Stimulated activated naive CD8-positive, alpha-beta T cell treated with anti-CD3 and anti-CD28 coated beads, Interleukin-15, amount 100 ng/mL, for 72 hours (primary cell): ENCODE data around the gene BRD3.

ENCODE experiments used
- ATAC-seq: fragments of 150-1000 bp; cut with Tn5 transposase; 2 replicates; pipeline ENCODE4 v1.10.0; 2021; ENCODE audit warnings: mild to moderate bottlenecking, moderate library complexity
- DNase-seq, 2 donors: peaks; one replicate each; pipeline ENCODE4 v3.0.0; 2021 to 2022
- H3K27ac Mint-ChIP-seq, 2 donors: one replicate each; pipeline ENCODE4 v1.8.0; 2022; ENCODE audit warnings: mild to moderate bottlenecking in 2 of 2, mixed read lengths in 2 of 2, moderate library complexity in 2 of 2
- H3K27me3 Mint-ChIP-seq: one replicate; pipeline ENCODE4 v1.8.0; 2022; ENCODE audit warnings: mixed read lengths
- H3K4me1 Mint-ChIP-seq: one replicate; pipeline ENCODE4 v1.8.0; 2022; ENCODE audit warnings: mild to moderate bottlenecking, mixed read lengths
- H3K4me3 Mint-ChIP-seq, 2 donors: one replicate each; pipeline ENCODE4 v1.8.0; 2022; ENCODE audit warnings: mild to moderate bottlenecking in 2 of 2, mixed read lengths in 2 of 2, moderate library complexity in 1 of 2
- H3K9me3 Mint-ChIP-seq, 2 donors: one replicate each; pipeline ENCODE4 v1.8.0; 2022; ENCODE audit warnings: mixed read lengths in 2 of 2

BRD3 gene

DNA sequence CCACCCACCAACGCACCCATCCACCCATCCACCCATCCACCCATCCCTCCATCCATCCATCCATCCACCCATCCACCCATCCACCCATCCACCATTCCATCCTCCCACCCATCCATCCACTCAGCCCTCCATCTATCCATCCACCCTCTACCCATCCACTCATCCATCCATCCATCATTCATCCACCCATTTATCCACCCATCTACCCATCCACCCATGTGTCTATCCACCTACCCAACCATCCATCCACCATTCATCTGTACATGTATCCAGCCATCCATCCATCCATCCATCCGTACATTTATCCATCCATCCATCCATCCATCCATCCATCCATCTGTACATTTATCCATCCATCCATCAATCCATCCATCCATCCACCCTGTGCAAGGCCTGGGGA is 64.6 kb downstream of the BRD3 start:
- Mint-ChIP-seq H3K4me1 (no peaks in the 10 kb centered on the region), H3K27me3 (peaks cover 6% of the 10 kb centered on the region), H3K9me3 (no peaks in the 10 kb centered on the region), H3K4me3 (no peak overlapping the region), H3K27ac (no peak overlapping the region)
- no peak for DNase-seq
- no peak for ATAC-seq

DNA sequence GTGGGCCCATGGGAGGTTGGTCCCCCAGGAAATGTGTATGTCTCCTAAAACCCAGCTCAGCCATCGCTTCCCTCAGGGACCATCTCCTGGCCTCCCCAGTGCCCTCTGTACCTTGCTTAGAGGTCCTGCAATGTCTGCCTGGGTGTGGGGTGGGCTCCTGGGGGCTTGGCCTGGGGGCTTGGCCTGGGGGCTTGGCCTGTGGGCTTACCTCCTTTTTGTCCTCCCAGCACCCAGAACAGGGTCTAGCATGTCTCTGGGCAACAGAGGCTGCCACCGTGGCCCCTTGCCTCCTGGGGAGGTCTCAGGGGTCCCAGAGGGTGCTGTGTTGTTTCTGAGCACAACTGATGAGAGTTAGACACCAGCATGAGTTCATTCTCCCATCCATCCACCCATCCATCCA is 65.0 kb downstream of the BRD3 start:
- H3K4me1 Mint-ChIP-seq = no peaks in the 10 kb centered on the region
- DNase-seq (no peak), ATAC-seq (no peak)
- H3K27me3 Mint-ChIP-seq = peaks cover 6% of the 10 kb centered on the region
- H3K9me3 Mint-ChIP-seq = no peaks in the 10 kb centered on the region
- H3K27ac Mint-ChIP-seq = no peak overlapping the region
- H3K4me3 Mint-ChIP-seq = no peak overlapping the region

DNA sequence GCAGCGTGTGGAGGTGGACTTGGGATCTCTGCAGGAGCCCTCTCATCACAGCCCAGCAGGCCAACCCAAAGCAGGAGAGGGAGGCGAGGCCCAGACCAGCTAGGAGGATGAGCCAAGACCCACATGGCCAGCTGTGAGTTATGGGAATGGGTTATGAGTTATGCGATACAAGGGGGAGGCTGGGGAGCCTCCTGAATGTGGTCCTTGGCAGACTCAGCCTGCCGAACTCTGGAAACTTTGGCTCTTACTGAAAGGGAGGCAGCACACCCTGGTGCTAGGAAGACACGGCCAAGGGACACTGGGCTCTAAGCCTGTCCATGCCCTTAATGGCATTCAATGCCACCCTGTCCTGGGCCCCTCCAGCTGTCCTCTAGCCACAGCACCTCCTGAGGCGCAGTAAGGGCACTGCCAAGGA is 68.0 kb downstream of the BRD3 start:
- Mint-ChIP-seq H3K27me3 (peaks cover 26% of the 10 kb centered on the region), H3K27ac (no peak overlapping the region), H3K4me1 (no peaks in the 10 kb centered on the region), H3K9me3 (no peaks in the 10 kb centered on the region), H3K4me3 (no peak overlapping the region)
- ATAC-seq = no peak
- DNase-seq = no peak

DNA sequence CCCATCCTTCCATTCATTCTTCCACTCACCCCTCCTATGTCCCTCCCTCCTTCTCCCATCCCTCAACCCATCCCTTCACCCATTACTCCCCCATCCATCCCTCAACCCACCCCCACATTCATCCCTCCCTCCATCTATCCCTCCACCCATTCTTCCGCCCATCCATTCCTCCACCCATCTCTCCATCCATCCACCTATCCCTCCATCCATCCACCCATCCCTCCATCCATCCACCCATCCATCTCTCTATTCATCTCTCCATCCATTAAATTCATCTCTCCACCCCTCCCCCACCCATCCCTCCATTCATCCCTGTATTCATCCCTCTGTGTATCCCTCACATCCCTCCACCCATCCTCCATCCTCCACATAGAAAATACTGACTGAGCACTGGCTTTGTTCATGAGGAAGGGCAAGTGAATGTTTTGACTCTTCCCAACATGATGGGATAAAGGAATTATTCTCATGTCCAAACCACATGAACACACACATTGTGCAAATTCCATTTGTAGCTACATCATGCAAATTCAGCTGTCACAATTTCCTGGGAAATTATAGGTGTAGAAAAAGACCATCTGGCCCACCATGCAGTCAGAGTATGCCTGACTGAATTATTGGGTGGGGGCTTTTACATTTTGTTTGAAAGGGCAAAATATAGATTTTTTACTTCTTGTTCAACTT is 68.8 kb downstream of the BRD3 start:
- Mint-ChIP-seq H3K4me3 (no peak overlapping the region), H3K4me1 (peaks cover 5% of the 10 kb centered on the region), H3K27ac (no peak overlapping the region), H3K27me3 (peaks cover 34% of the 10 kb centered on the region), H3K9me3 (no peaks in the 10 kb centered on the region)
- ATAC-seq = no peak
- no peak for DNase-seq

DNA sequence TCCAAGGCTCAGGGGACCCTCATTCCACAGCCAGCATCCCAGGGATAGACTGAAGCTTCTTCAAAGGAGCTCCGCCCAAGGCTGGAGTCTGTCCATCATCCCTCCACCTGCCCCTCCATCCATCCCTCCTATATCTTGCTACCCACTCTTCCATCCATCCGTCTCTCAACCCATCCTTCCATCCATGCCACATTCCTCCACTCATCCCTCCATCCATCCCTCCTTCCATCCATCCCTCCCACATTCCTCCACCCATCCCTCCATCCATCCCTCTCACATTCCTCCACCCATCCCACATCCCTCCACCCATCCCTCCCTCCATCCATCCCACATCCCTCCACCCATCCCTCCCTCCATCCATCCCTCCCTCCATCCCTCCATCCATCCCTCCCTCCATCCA is 70.2 kb downstream of the BRD3 start:
- H3K4me1 Mint-ChIP-seq = peaks cover 16% of the 10 kb centered on the region
- no peak overlapping the region for H3K4me3 Mint-ChIP-seq
- no peak for DNase-seq
- no peak for ATAC-seq
- peaks cover 38% of the 10 kb centered on the region for H3K27me3 Mint-ChIP-seq
- no peaks in the 10 kb centered on the region for H3K9me3 Mint-ChIP-seq
- H3K27ac Mint-ChIP-seq = no peak overlapping the region

DNA sequence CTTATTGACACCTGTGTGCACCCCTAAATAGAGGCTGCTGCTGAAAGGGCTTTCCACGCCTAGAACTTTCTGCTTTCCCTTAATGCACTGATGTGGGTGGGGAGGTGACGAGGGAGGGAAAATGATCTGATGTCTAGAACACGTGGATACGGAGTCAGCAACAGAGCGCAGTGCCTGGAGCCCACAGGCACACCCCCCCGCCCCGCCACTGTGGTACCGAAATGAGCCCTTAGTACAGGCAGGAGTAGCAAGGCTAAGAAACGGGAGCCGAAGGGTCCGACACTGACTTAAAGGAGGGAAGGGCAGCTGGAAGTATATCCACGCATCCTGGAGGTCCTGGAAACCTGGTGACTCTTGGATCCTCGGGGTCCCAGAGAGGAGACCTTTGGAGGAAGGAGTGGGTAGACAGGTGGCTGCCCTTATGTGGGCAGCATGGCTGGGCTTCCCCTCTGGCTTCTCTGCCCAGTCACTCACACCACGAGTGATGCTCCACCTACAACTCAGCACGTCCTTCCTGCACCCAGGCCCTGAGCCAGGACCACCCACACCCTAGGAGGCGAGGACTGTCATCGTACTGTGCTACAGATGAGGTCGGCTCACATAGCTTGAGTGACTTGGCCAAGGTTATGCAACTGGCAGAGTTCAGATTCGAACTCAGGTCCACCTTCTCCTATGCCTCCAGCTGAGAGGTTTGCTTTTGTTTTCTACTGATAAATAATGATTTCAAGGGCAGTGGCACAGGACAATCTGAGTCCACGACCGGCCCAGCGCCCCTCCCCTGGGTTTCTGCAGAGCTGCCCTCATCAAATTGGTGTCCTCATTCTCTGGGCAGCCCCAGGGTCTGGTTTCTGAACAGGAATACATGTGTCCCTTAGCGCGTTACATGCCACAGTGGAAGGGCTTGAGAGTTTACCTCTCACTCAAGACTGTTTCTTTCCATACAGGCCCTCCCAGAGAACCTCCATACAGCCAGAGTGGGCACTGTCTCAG is 71.0 kb downstream of the BRD3 start:
- peaks cover 16% of the 10 kb centered on the region for H3K4me1 Mint-ChIP-seq
- DNase-seq = no peak
- no peak overlapping the region for H3K27ac Mint-ChIP-seq

DNA sequence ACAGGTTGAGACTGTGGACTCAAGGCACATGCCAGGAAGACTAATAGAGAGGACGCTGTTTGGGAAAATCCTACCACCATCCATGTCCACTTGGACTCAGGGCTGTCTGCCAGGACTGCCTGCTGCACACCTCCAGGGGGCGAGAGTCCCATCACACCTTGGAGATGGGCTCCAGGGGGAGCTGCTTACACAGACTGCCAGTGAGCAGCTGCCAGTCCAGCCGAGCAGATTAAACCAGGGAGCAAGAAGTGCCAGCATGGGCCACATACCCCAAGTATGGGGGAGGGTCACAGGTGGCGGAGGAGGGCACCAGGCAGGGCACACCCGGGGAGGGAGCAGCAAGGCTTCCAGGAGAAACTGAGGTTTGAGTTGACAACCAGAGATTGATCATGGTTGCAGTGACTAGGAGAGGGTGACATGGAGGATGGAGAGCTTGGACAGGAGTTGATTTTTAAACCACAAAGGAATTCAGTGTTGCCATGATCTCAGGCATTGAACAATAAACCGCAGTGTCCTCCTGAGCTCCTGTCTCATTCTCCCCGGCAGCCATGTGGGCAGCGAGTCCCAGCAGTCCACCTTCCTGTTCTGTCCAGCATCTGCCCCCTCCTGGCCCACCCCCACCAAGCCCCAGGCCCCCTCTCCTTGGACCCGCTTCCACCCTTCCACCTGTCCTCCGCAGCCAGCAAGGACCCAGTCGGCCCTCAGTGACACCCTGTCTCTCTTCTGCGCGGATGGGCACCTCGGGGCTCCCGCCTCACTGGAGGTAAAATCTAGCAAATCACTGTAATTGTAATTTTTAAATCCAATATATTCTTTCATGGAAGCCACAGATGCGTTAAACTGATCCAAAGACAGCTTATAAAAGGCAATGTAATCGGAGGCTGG is 72.6 kb downstream of the BRD3 start:
- peaks cover 26% of the 10 kb centered on the region for H3K4me1 Mint-ChIP-seq
- DNase-seq = no peak
- H3K27ac Mint-ChIP-seq = no peak overlapping the region
- H3K4me3 Mint-ChIP-seq = no peak overlapping the region
- no peak for ATAC-seq
- H3K9me3 Mint-ChIP-seq = no peaks in the 10 kb centered on the region
- peaks cover 49% of the 10 kb centered on the region for H3K27me3 Mint-ChIP-seq

More for the DNA sequence above, 71.0 kb downstream of the BRD3 start:
- H3K9me3 Mint-ChIP-seq = no peaks in the 10 kb centered on the region
- no peak overlapping the region for H3K4me3 Mint-ChIP-seq
- H3K27me3 Mint-ChIP-seq = peaks cover 38% of the 10 kb centered on the region
- no peak for ATAC-seq

DNA sequence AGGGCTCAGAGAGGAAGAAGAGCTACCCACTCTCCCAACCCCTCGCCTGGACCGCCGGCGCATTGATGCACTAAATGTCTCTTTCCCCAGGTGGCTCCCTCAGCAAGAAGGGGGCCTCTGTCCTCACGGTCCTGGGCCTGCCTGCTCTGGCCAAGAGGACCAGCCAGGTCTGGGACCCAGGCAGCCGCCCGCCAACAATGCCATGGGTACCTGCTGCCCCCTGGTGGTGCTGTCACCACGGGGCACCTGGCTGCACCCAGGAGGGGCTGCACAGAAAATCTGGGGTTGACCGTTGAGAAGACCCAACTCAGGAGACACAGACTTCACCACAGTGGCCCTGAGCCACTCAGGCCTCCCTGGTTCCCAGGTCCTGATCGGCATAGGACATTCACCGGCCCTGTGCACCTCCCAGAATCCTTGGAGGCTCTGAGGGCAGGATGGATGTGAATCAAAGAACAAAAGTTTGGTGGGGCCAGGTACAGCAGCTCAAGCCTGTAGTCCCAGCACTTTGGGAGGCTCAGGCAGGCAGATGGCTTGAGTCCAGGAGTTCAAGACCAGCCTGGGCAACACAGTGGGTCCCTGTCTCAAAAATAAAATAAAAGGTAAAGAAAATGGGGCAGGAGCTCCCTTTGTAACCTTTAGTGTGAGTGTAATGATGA is 73.3 kb downstream of the BRD3 start:
- peak overlapping the region in 1 of 2 donors; percentile 41 for H3K4me3 Mint-ChIP-seq
- H3K9me3 Mint-ChIP-seq = no peaks in the 10 kb centered on the region
- peaks cover 26% of the 10 kb centered on the region for H3K4me1 Mint-ChIP-seq
- ATAC-seq (peak; percentile 52), DNase-seq (peak; percentile 75 to 79)
- peaks cover 51% of the 10 kb centered on the region for H3K27me3 Mint-ChIP-seq
- H3K27ac Mint-ChIP-seq = no peak overlapping the region

DNA sequence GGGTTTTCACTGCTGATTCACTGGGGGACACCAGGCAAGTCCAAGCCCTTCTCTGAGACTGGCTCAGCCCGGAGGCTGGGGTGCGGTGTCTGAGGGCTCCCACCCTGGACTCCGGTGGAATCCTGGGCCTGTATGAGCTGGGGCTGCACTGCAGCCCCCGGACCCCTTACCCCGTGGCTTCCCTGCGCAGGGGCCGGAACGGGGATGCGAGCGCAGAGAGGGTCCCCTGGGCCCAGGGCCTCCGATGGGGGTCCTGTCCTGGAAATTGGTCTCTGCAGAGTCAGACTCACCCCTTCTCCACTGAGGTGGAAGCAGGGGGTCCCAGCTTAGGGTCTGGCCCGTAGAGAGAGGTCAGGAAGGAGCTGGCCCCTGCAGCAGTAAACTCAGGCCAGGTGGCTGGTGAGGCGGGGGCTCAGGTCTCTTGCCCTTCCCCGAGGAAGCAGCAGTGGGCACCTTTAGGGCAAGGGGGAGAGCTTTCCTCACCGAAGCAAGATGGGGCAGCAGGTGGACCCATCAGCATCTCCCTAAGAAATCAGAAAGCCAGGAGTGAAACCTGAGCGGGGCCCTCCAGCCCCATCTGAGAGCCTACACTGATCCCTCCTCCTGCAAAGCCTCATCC is 74.1 kb downstream of the BRD3 start:
- ATAC-seq (peak; percentile 2), DNase-seq (peak; percentile 18 to 25)
- Mint-ChIP-seq H3K27ac (no peak overlapping the region), H3K4me1 (peaks cover 26% of the 10 kb centered on the region), H3K4me3 (peak overlapping the region; percentile 67 to 77), H3K9me3 (no peaks in the 10 kb centered on the region), H3K27me3 (peaks cover 51% of the 10 kb centered on the region)

DNA sequence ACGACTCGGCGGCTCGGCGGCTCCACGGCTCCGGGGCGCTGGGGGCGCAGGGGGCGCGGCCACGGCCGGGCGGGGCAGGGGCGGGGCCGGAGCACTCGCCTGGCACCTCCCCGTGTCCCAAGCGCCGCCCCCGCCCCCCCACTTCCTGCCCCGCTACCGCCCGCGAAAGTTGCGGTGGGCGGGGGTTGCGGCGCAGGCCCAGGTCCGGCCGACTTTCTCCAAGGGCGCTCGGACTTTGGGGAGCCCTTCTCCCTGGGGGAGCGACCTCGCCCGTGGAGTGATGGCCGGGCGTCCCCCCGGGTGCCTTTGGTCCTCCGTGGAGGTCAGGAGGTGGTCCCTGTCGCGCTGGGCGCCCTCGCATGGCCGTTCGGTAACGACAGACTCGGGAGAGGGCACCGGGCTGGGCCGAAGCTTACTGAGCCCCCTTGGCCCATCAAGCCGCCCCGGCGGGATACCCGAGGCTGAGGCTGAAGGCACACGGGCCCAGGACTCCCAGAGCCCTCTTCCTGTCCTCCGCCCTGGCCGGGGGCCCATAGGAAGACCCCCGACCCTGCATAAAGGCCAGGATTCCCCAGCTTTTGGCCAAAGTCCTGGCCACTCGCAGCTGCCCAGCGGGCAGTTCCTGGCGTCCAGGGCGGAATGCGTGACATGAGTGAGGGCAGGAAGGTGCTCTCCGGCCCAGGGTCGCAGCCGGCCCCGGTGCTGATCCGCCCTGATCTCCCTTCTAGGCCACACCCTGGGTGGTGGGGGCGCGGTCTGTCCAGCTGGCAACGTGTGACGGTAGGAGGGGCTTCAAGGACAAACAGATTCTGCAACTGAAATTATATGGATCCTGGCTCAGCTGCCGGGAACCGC is 74.8 kb downstream of the BRD3 start:
- DNase-seq = peak; percentile 63 to 75
- ATAC-seq = peak; percentile 80
- Mint-ChIP-seq H3K27me3 (peaks cover 51% of the 10 kb centered on the region), H3K27ac (no peak overlapping the region), H3K4me1 (peaks cover 26% of the 10 kb centered on the region), H3K9me3 (no peaks in the 10 kb centered on the region), H3K4me3 (peak overlapping the region; percentile 67 to 77)

DNA sequence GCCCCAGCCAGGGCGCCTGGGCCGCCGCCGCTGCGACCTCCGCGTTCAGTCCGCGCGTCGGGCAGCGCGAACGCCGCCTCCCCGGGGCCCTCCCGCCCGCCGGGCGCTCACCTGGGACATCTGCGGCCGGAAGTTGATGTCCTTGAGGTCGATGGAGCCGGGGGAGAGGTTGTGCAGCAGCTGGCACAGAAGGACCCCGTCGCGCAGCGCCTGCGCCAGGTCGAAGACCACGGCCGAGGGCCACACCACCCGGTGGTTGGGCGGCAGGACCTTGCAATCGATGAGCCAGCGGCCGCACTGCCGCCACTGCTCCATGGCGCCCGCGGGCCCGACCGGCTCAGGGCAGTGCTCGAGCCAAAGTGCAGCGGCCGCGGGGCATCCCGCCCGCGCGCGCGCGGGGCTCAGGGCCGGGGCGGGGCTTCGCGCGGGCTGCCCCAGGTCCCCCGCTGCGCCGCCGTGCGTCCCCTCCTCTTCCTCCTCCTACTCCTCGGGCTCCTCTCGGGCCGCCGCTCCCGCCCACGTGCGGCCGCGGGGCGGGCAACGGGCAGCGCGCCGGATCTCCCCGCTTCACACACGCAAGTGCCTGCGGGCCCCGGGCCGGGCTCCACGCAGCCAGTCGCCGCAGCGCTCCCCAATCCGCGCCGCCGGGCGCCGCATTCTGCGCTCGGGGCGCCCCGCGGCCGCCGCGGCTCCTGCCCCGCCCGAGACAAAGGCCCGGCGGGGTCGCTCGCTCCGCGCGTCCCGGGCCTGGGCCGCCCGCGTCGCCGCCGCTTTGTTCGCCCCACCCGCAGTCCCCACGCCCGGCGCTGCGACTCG is 75.7 kb downstream of the BRD3 start, which contains the start of gene VAV2:
TSS of gene VAV2 (minus strand) at position 361 of the 816 bp plus-strand sequence. CDS start at position 315, 46 bp downstream.
- H3K9me3 Mint-ChIP-seq = no peaks in the 10 kb centered on the region
- peaks cover 46% of the 10 kb centered on the region for H3K27me3 Mint-ChIP-seq
- DNase-seq = peak; percentile 29 to 47
- peak; percentile 62 for ATAC-seq
- peaks cover 26% of the 10 kb centered on the region for H3K4me1 Mint-ChIP-seq
- H3K4me3 Mint-ChIP-seq = peak within 1 kb of the TSS; percentile 67 to 77
- no peak within 1 kb of the TSS for H3K27ac Mint-ChIP-seq

DNA sequence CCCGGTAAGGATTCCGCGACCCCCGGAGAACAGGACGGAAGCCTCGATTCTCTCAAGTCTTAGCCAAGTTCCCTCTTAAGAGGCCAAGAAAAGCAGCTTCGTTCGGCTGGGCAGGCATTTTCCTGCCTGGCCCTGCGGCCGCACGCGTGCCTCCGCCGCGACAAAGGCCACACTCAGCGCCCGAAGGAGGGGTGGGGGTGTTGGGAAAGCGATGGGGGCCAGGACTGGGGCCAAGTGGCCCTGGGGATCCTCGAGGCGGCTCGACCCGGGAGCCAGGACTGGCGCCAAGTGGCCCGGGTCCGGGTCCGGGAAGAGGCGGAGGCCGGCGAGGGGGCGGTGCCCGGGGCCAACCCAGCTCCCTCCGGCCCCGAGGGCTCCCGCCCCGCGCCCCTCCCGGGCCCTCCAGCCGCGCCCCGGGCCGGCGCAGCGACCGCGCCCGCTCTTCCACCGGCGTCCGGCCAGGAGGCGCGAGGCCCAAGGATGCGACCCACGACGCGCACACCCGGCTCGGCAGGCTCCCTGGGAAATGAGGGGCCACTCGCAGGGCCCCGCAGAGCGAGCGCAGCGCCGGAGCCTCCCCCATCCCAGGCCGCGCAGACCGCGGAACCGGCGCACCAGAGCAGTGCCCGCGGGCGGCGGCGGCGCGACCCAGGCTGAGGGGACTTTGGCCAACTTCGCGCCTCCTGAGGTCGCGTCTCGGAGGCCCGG is 76.5 kb downstream of the BRD3 start:
- Mint-ChIP-seq H3K4me1 (peaks cover 26% of the 10 kb centered on the region), H3K27ac (no peak overlapping the region), H3K4me3 (peak overlapping the region; percentile 52 to 53), H3K27me3 (peaks cover 41% of the 10 kb centered on the region), H3K9me3 (no peaks in the 10 kb centered on the region)
- ATAC-seq (peak; percentile 5), DNase-seq (no peak)
